Tibial nerve (tissue), 4 donors: ENCODE results near the gene TRPC6.

Experiments
- EP300 ChIP-seq, 2 donors: sonication (generic); formaldehyde crosslinking; IDR thresholded peaks; one replicate each; pipeline ENCODE4 v1.6.1; 2017; ENCODE audit warnings: antibody characterized with exemption in 2 of 2, mild to moderate bottlenecking in 1 of 2
- POLR2A ChIP-seq, 2 donors: fragments of 450-650 bp; IDR thresholded peaks; one replicate each; pipeline ENCODE4 v1.6.1; 2017; ENCODE audit warnings: antibody characterized with exemption in 2 of 2, mild to moderate bottlenecking in 2 of 2, moderate library complexity in 2 of 2
- TF ChIP-seq, protein P1 (sequence below), 5 experiments: fragments of 200-600 bp in 3 of 5; fragments of 450-650 bp in 2 of 5; sonication (generic) in 3 of 5; IDR thresholded peaks; one replicate each; pipeline ENCODE4 v1.5.1; 2016 to 2019; ENCODE audit warnings: antibody characterized with exemption in 5 of 5, mild to moderate bottlenecking in 3 of 5, moderate library complexity in 2 of 5

- TF ChIP-seq EP300 (IDR thresholded peaks at IDR 0.05) (no peak), POLR2A (IDR thresholded peaks at IDR 0.05) (no peak)
- TF ChIP-seq, protein P1, sequence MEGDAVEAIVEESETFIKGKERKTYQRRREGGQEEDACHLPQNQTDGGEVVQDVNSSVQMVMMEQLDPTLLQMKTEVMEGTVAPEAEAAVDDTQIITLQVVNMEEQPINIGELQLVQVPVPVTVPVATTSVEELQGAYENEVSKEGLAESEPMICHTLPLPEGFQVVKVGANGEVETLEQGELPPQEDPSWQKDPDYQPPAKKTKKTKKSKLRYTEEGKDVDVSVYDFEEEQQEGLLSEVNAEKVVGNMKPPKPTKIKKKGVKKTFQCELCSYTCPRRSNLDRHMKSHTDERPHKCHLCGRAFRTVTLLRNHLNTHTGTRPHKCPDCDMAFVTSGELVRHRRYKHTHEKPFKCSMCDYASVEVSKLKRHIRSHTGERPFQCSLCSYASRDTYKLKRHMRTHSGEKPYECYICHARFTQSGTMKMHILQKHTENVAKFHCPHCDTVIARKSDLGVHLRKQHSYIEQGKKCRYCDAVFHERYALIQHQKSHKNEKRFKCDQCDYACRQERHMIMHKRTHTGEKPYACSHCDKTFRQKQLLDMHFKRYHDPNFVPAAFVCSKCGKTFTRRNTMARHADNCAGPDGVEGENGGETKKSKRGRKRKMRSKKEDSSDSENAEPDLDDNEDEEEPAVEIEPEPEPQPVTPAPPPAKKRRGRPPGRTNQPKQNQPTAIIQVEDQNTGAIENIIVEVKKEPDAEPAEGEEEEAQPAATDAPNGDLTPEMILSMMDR (IDR thresholded peaks at IDR 0.05): no peak
Observed at GRCh38 chr11:101566626-101567025, 17.2 kb downstream of the TRPC6 start.
